WTC11 (cell line): ENCODE data around the gene MAPKAPK3.

Source experiments
- E2F4 ChIP-seq: sonication (generic); formaldehyde crosslinking; IDR thresholded peaks from 2 replicates; pipeline ENCODE4 v1.8.1; 2022; ENCODE audit warnings: low read depth, mild to moderate bottlenecking, moderate library complexity, missing genetic modification reagents, borderline replicate concordance
- MAX ChIP-seq: sonication (generic); formaldehyde crosslinking; IDR thresholded peaks from 2 replicates; pipeline ENCODE4 v1.8.0; 2022; ENCODE audit warnings: mild to moderate bottlenecking, missing genetic modification reagents
- MXD4 ChIP-seq: fragments of 250-450 bp; sonication (Bioruptor Pico); IDR thresholded peaks from 2 replicates; pipeline ENCODE4 v1.8.0; 2021; ENCODE audit warnings: mild to moderate bottlenecking, moderate library complexity, borderline replicate concordance
- NR2C2 ChIP-seq: sonication (generic); formaldehyde crosslinking; IDR thresholded peaks from 2 replicates; pipeline ENCODE4 v1.8.0; 2022; ENCODE audit warnings: mild to moderate bottlenecking, missing genetic modification reagents
- TP53 ChIP-seq: sonication (generic); formaldehyde crosslinking; IDR thresholded peaks from 2 replicates; pipeline ENCODE4 v1.8.1; 2023; ENCODE audit warnings: mild to moderate bottlenecking, missing genetic modification reagents
- TF ChIP-seq, protein P1 (sequence below): fragments of 200-600 bp; IDR thresholded peaks from 2 replicates; pipeline ENCODE4 v1.8.0; 2022; ENCODE audit warnings: antibody characterized with exemption
- TF ChIP-seq, protein P2 (sequence below): sonication (generic); formaldehyde crosslinking; conservative IDR thresholded peaks from 2 replicates; pipeline ENCODE4 v1.8.1; 2023; ENCODE audit warnings: mild to moderate bottlenecking, low read depth, missing genetic modification reagents, moderate library complexity
- TF ChIP-seq, protein P3 (sequence below): sonication (generic); formaldehyde crosslinking; IDR thresholded peaks from 2 replicates; pipeline ENCODE4 v1.8.1; 2022; ENCODE audit warnings: mild to moderate bottlenecking, moderate library complexity, missing genetic modification reagents

DNA sequence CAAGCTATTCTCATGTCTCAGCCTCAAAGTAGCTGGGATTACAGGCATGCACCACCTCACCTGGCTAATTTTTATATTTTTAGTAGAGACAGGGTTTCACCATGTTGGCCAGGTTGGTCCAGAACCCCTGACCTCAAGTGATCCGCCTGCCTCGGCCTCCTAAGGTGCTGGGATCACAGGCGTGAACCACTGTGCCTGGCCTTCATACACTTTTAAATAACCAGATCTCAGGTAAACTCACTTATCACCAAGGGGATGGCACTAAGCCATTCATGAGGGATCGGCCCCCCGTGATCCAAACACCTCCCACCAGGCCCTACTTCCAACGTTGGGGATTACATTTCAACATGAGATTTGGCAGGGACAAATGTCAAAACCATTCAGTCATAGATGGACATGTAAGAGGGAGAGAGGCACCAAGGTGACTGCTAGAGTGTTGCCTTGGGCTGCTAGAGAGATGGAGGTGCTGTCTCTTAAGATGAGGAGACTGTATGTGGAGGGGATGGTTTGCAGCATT lies 44.4 kb downstream of the MAPKAPK3 start:
- TF ChIP-seq TP53 (CRISPR knock-in tag) (no peak), E2F4 (CRISPR knock-in tag) (no peak), MXD4 (CRISPR knock-in tag) (no peak), NR2C2 (CRISPR knock-in tag) (no peak), MAX (CRISPR knock-in tag) (no peak)
- TF ChIP-seq, protein P1, sequence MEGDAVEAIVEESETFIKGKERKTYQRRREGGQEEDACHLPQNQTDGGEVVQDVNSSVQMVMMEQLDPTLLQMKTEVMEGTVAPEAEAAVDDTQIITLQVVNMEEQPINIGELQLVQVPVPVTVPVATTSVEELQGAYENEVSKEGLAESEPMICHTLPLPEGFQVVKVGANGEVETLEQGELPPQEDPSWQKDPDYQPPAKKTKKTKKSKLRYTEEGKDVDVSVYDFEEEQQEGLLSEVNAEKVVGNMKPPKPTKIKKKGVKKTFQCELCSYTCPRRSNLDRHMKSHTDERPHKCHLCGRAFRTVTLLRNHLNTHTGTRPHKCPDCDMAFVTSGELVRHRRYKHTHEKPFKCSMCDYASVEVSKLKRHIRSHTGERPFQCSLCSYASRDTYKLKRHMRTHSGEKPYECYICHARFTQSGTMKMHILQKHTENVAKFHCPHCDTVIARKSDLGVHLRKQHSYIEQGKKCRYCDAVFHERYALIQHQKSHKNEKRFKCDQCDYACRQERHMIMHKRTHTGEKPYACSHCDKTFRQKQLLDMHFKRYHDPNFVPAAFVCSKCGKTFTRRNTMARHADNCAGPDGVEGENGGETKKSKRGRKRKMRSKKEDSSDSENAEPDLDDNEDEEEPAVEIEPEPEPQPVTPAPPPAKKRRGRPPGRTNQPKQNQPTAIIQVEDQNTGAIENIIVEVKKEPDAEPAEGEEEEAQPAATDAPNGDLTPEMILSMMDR: no peak
- TF ChIP-seq, protein P2, sequence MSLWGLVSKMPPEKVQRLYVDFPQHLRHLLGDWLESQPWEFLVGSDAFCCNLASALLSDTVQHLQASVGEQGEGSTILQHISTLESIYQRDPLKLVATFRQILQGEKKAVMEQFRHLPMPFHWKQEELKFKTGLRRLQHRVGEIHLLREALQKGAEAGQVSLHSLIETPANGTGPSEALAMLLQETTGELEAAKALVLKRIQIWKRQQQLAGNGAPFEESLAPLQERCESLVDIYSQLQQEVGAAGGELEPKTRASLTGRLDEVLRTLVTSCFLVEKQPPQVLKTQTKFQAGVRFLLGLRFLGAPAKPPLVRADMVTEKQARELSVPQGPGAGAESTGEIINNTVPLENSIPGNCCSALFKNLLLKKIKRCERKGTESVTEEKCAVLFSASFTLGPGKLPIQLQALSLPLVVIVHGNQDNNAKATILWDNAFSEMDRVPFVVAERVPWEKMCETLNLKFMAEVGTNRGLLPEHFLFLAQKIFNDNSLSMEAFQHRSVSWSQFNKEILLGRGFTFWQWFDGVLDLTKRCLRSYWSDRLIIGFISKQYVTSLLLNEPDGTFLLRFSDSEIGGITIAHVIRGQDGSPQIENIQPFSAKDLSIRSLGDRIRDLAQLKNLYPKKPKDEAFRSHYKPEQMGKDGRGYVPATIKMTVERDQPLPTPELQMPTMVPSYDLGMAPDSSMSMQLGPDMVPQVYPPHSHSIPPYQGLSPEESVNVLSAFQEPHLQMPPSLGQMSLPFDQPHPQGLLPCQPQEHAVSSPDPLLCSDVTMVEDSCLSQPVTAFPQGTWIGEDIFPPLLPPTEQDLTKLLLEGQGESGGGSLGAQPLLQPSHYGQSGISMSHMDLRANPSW: no peak
- TF ChIP-seq, protein P3, sequence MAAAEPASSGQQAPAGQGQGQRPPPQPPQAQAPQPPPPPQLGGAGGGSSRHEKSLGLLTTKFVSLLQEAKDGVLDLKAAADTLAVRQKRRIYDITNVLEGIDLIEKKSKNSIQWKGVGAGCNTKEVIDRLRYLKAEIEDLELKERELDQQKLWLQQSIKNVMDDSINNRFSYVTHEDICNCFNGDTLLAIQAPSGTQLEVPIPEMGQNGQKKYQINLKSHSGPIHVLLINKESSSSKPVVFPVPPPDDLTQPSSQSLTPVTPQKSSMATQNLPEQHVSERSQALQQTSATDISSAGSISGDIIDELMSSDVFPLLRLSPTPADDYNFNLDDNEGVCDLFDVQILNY: no peak
